Stimulated activated CD4-positive, alpha-beta T cell treated with anti-CD3 and anti-CD28 coated beads, Interleukin-4, amount 100 ng/mL, for 24 hours (primary cell): Measurements from ENCODE around the gene CASQ2.

Experiments used
- DNase-seq: peaks from one replicate; pipeline ENCODE4 v3.0.0-alpha.2; 2020

CASQ2 gene

GRCh38 chr1:115656461-115657077 is 111.9 kb downstream of the CASQ2 start:
- no peak for DNase-seq

- DNase-seq = no peak
Measured at GRCh38 chr1:115655916-115656315, 112.6 kb downstream of the CASQ2 start.

GRCh38 chr1:115655306-115655663 is 113.2 kb downstream of the CASQ2 start:
- DNase-seq = no peak

GRCh38 chr1:115654663-115655305 is 113.7 kb downstream of the CASQ2 start:
- no peak for DNase-seq

- DNase-seq = no peak
Measured at GRCh38 chr1:115654125-115654524, 114.4 kb downstream of the CASQ2 start.

- no peak for DNase-seq
Measured at GRCh38 chr1:115652236-115652788, 116.2 kb downstream of the CASQ2 start.

GRCh38 chr1:115651391-115651790 is 117.1 kb downstream of the CASQ2 start:
- no peak for DNase-seq

GRCh38 chr1:115650961-115651360 is 117.6 kb downstream of the CASQ2 start:
- no peak for DNase-seq
